Activated CD4-positive, alpha-beta T cell treated with anti-CD3 and anti-CD28 coated beads, Interleukin-2, amount 50 U/mL, for 48 hours (primary cell): Measurements from ENCODE around the gene KCNQ1.

ENCODE experiments used
- DNase-seq, 2 experiments: peaks; one replicate each; pipeline ENCODE4 v3.0.0-alpha.2; 2020

The KCNQ1 gene

DNA sequence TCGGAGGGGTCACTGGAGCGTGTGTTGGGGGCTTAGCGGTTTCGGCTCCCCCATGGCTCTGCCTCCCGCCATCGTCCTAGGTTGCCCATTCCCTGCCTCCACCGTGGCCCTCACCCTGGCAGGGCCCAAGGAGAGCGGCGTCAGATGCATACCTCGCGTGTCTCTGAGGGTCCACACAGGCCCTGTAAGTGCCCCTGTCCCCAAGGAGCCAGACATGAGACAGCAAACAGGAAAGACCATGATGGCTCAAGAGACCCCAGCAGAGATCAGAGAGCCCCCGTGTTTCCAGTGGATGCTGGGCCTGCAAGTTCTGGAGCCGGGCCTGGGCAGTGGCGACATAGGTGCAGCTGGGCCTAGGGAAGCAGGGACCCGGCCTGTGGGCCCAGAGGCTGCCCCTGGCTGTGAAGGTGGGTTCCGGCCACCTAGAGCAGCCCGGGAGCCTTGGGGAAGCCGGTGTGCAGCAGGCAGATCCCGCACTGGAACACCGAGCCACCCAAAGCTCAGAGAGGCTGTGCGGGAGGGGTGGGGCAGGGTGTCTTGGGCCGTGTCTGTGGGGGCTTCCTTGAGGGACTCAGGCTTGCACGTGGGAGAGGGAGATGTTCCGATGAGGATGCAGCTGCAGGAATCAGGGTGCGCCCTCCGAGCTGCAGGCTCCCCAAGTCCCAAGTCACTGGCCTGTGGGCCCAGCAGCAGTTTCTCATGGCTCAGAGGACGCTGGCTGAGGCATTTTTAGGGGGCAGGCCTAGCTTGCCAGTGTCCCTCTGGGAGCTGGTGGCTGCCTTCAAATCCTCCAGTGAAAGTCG is 128.6 kb downstream of the KCNQ1 start:
- no peak for DNase-seq

DNA sequence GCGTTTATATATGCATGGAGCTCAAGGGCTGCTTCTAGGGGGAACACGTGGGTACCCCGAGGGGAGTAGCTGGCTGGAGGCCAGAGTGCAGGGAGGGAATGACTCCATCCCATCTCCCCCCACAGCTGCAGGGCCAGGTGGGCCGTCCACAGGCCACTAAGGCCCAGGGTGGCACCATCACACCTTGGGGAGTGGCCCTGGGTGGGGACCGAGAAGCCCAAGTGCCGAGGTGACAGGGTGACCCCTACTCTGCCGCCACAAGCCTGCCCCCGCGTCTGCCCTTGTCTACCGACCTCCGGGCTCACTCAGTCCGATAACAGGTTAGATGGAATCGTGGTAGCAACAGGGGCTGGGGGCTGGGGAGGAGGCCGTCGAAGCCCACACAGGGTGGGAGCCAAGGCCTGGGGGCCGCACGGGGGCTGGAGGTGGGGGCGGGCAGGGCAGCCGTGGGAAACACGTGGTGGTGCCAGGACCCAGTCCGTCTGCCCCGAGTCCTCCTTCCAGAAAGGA is 129.3 kb downstream of the KCNQ1 start:
- DNase-seq: no peak

DNA sequence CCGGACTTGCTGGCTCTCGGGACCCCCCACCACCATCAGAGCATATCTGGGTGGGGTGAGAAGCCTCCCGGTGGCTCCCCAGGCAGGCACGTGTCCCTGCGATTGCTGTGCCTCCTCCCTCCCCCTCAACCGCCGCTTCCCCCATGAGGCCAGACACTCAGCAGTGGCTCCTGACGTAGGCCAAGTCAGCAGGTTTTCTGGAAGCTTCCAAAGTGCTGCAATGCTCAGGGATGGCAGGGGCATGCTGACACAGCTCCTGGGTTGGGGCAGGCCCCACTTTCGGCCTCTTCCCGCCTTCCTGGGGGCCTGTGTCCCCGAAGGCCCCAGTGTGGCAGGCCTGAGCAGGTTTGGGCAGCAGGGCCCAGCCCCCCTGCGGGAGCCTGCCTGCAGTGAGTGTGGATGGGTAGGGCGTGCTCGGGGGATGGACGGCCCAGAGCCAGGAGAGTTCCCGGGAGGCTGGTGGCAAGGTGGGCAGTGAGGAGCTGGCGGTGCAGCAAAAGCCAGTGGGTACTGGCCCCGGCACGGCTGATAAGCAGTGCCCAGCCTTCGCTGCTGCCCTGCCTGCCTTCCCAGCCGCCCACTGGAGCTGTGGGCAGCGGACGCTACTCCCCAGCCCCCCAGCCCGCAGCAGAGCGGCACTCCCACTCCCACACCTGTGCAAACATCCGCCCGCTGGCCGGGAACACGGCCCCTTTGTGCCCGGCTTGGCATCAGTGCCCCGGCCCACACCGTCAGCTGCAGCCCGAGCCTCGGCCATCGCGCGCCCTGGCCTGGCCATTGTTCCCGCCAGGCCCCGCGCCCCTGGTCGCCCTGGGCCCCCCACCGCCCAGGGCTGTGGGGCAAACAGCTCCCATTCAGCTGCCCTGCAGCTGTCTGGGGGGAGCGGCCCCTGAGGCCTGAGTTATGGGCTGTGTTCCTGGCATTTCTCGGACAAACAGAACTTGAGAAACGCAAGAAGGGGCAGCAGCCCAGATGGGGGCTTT is 130.0 kb downstream of the KCNQ1 start:
- no peak for DNase-seq

GRCh38 chr11:2575591-2576051 is 130.8 kb downstream of the KCNQ1 start:
- no peak for DNase-seq

DNA sequence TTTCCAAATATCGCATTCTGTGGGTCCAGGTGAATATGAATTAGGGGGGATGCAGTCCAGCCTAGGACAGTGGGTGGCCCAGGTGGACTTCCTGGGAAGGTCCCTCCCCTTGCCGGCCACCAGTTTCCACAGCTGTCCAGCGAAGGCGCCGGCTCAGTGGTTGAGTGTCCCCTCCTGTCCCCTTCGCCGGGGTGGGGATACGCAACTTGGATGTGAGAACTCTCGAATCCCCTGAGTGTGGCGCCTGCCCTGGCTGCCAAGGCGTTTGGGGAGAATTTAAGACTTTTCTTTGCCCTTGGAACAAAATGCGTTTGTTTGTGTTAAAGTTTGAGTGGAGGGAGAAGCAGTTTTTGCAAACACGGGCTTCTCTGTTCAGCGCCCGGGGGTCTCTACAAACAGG is 131.3 kb downstream of the KCNQ1 start:
- no peak for DNase-seq

GRCh38 chr11:2576549-2576948 is 131.7 kb downstream of the KCNQ1 start:
- no peak for DNase-seq

- DNase-seq: no peak
Observed at GRCh38 chr11:2577031-2577990, 132.5 kb downstream of the KCNQ1 start.

- DNase-seq: no peak
Observed at GRCh38 chr11:2577991-2578928, 133.5 kb downstream of the KCNQ1 start.

GRCh38 chr11:2578929-2579270 is 134.1 kb downstream of the KCNQ1 start:
- no peak for DNase-seq

DNA sequence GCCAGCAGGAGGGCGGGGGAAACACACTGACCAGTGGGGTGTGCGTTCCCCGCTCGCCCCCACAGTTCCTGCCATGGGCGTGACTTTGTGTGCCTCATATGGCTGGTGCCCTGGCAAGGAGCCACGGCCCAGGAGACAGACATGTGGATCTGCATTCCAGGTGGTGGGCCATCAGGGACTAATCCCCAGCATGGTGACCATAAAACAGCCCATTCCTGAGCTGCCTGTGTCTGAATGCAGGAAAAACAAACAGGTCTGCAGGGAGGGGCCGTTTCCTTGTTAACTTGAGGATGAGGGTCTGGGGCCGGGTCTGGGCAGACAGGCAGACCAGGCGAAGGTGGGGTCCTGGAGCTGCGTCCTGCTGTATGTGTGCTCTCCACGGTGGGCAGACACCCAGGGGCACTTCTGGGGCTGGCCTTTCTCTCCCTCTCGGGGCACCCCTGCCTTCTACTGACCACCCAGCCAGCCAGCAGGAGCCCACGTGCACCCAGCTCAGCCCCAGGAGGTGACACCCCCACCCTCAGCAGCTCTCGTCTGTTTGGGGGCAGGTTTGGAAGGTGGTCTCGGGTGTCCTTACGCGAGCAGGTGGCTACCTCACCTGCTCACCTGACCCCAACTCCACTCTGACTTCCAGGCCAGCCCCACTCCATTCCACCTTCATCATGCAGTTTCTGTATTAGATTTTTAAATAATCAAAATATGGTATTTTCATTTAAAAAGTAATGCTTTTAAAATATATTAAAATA is 134.7 kb downstream of the KCNQ1 start:
- DNase-seq: no peak

DNA sequence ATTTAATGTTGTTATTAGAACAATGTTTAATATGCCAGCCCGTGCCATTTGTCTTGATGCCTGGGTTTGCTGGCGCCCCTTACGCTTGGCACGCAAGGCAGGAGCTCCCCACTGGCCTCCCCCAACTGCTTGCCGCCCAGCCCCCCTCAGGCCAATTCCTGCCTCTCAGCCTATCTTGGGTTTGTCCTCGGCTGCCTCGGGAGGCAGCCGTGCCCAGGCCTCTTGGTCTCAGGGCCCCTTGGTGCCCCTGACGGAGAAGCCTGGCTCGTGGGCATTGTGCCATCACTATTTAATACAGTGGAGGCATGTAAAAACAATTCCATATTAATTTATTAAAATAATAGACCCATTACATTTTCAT is 135.2 kb downstream of the KCNQ1 start:
- no peak for DNase-seq

GRCh38 chr11:2580571-2581001 is 135.8 kb downstream of the KCNQ1 start:
- DNase-seq: no peak

DNA sequence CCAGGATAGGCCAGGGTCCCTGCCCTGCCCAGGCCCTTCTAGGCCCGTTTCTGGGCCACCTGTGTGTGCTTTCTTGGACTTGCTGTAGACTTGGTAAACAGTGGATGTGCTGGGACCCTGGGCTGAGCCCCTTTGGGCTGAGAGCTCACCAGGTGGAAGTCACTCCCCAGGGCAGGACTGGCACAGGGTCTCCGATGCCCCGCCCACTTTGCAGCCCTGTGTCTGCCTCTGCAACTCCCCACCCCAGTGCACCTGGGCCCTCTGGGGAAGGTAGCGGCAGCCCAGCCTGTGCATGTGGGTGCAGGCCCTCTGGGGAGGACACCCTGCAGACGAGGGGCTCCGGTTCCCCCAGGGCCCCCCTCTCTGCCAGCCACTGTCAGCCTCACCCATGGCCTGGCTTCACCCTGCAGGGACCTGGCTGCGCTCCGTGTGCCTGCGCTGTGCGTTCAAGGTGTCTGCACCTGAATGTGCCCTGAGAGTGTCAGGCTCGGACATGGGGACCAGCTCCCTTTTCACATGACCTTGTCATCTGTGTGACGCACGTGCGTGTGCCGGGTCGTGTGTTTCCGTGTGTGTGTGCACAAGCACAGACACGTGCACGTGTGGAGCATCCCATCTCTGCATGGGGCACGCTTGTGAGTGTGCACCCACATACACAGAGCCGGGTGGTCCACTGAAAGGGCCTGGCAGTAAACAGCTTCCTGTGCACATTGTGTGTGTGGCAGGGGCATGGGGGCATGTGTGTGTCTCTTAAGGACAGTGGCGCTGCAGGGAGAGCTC is 136.5 kb downstream of the KCNQ1 start:
- DNase-seq: no peak

- no peak for DNase-seq
Observed at GRCh38 chr11:2581931-2582350, 137.1 kb downstream of the KCNQ1 start.

DNA sequence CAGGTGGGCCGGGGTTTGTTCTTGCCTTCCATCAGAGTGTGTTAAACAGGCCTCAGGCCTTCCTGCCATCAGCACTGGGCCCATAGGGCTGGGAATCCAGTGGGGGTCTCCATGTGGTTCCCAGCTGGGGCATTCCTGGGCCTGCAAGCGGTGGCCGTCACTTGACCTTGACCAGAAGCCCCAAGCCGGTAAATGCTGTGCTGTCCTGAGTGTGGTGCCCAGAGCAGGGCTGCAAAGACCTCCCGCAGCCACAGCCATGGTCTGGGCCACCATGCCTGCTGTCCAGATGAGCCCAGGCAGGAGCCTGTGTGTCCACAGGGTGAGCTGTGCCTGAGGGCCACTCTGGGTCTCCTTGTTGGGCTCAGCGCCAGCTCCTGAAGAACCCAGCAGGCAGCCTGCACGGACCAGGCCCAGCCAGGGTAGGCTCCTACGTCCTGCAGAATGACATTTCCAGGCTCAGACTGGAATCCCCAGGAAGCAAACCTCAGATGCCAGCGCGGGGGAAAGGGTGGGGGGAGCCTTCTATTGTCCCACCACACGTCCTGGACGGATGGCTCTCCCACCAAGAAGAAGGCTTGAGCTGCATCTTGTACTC is 137.6 kb downstream of the KCNQ1 start:
- DNase-seq: no peak

DNA sequence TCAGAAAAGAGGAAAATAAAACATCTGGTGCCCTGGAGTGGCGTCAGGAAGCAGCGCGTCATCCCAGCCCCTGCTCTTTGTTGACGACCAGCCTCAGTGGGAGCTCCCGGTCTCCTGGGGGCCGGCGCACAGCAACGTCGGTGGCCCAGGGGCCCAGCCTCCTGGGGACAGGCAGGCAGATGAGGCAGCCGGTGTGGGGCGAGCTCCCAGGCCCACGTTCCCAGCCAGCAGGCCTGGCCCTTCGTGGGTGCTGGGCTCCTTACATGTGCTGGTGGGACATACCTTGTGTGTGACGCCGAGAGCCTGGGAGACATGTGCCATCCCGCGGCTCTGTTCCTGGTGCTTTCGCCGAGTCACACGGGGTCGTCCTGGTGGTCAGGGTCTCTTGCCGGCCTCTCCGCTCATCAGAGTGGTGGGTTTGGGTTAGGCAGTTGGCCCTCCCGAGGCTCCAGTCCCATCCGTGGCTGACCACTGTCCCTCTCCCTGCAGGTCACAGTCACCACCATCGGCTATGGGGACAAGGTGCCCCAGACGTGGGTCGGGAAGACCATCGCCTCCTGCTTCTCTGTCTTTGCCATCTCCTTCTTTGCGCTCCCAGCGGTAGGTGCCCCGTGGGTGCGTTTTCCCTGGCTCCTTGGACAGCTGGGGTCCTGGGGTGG is 138.3 kb downstream of the KCNQ1 start:
- DNase-seq: no peak

DNA sequence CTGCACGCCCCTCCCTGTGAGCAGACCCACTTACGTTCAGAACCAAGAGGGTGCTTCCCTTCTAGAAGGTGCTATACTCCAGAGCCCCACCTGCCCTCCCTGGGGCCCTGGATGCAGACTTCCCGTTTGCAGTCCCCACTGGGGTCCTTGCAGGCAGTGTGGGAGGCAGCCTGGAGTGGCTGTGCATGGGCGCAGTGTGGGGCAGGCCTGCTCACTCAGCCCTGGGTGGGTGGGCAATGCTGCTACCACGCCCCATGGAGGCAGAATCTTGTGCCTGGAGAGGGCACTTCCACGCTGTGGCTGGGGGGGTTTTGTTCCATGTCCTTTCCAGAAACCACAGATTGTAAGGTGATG is 138.8 kb downstream of the KCNQ1 start:
- DNase-seq: no peak

GRCh38 chr11:2584434-2584811 is 139.6 kb downstream of the KCNQ1 start:
- peak in 1 of 2 experiments; percentile 1 for DNase-seq
